Hippocampal formation (tissue), 2 donors: ENCODE data around the gene CD1E.
"Not testable (repeated sequence)": the region's sequence is repeated elsewhere in the genome, so short reads cannot be mapped to it uniquely, and the experiment has no call there.

Experiments
- DNase-seq, 2 donors: peaks; one replicate each; lab custom pipeline; 2025; lab: John Stamatoyannopoulos, UW

The CD1E gene

DNA sequence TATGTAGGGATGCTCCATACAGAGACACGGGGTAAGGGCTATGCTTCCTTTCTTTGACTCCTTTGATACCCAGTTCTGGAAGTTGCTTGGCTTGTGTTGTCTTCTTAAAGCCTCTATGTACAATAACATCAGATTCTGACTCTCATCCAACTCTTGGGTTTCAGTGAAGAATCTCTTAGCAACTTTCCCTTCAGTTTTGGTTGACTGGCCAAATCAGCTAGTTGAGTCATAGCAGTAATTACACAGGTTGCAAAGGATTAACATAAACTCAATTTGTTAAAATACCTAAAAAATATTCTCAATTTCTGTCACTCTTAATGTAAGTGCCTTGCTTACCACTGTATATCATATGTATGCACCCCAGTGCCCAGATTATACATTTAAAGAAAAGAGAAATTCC, 9.2 kb downstream of the CD1E start:
- DNase-seq, result no peak

DNA sequence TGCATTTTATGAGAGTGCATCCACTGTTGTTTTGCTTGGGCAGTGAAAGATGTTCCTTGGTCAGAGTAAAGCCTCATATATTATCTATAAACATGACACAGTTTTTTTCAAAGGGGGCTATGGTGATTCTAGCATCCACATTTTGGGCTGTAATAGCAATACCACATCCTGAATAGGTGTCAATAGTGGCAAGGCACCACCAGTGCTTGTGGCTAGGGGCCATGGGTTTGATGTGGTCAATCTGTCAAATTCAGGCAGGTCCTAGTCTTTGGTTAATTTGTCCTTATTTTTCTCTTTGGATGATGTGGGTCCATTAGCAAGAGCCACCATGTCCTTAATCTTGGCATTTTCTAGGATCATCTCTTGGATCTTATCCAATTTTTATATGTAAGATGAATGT, 13.1 kb downstream of the CD1E start:
- DNase-seq, result no peak

DNA sequence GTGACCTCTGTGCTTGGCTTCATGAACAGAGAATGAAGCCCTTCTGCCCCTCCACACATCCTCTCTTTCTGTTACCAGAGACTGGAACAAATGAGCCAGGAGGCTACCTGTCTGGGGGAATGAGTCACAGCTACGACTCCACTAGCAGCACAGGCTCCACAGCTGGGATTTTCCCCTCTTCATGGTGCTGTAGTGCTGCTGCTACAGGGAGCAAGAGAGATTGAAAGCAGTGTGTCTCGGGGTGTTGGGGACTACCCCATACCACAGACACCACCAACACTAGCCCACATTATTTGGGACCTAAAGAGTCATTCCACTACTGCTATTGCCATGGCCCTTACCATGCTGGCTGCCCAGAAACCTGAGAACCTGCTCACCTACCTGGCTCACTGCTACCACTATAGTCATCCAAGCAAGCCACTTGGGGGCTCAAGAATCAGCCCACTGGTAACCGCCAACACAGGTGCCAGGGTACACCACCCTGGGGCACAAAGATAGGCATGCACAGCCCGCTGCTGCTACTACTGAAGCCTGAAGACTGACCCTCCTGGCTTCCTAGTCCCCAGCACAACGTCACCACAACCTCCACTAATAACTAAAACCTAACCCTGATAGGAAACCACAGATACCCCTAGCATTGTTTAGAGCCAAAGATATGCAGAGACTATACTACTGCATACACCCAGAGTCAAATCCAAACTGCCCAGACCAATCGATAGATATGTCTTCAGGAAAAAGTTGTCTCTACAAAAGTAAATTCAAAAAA, 17.7 kb downstream of the CD1E start:
- no peak for DNase-seq

DNA sequence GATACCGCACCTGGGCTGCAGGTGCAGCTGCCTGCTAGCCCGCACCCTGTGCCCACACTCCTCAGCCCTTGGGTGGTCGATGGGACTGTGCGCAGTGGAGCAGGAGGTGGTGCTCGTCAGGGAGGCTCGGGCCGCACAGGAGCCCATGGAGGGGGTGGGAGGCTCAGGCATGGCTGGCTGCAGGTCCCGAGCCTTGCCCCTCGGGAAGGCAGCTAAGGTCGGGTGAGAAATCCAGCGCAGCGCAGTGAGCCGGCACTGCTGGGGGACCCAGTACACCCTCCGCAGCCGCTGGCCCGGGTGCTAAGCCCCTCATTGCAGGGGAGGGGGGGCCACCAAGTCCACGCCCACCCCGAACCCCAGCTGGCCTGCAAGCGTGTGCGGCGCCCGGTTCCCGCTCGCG, 20.4 kb downstream of the CD1E start:
- DNase-seq, result not testable (repeated sequence)

- no peak for DNase-seq
Observed at GRCh38 chr1:158374860-158375259, 21.2 kb downstream of the CD1E start.

DNA sequence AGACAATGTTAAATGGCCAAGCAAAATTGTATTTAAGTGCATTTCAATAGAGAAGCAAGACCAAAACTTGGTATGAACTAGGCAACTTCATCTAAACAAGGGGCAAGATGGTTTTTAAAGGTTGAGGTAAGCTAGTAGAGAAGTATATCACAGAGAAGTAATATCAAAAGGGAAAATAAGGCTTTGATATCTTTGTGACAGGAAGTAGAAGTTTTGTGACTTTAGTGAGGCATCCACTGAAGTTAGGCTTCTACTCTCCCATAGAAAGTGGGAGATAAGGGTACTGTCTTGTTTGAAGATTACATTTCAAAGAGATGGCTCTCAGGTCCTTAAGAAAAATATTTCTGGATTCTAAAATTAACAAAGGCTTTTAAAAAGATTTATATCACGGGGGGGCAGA, 36.6 kb downstream of the CD1E start:
- DNase-seq, result no peak

- no peak for DNase-seq
Observed at GRCh38 chr1:158391099-158391498, 37.4 kb downstream of the CD1E start.

DNA sequence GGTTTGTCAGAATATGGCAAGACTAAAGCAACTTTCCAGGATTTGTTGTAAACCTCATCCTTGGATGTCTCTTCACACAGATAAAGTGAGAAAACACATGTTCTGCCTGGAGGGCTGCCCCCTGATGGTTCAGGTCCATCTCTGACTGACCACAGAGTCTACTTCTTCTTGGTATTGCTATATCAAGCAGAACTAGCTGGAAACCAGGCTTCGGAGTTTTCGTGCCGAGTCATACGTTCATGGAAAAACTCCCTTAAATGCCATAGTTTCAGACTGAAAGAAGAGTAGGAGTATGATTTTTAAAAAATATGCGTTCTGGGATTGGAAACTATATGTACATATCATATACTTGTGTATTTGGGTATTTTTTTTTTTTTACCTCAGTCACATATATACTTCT, 39.8 kb downstream of the CD1E start:
- no peak for DNase-seq

DNA sequence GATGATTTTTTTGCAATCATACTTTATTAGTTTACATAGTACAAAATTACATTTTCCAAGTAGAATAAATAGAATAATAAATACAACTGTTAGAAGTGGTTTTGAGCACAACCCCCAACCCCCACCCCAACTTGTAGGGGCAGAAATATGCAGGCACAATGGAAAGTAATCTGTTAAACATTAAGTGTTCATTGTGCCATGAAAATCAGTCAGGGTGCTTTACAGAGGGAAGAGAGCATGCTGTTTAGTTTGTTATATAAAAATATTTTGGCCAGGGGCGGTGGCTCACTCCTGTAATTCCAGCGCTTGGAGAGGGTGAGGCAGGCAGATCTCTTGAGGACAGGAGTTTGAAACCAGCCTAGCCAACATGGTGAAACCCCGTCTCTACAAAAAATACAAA, 43.0 kb downstream of the CD1E start:
- no peak for DNase-seq

GRCh38 chr1:158398818-158399514, 45.3 kb downstream of the CD1E start, which contains the start of gene OR10T2:
Gene OR10T2, minus strand, starts transcription at chr1:158399466. Its CDS starts 0 bp downstream, at chr1:158399466.
- DNase-seq, result no peak

DNA sequence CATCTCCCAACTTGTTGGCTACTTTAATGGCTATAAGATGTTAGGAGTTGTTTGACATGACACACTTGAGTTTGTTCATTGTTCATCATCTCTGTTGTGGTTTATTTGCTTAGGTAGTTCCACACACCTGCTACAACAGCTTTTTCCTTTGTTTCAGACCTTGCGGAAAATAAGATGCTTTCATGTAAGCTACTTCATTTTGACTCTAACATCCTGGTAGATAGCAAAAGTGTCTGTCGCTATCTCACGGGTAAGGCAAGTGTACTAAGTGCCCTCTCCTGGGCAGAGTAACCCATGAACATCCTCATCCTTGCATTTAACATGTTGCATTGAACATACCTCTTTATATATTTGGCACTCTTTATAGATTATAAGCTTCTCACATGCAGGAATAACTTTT, 47.2 kb downstream of the CD1E start:
- no peak for DNase-seq

- DNase-seq, result no peak
Observed at GRCh38 chr1:158407092-158407491, 53.4 kb downstream of the CD1E start.
